ENCODE measurements around the gene PNMT.

DNA sequence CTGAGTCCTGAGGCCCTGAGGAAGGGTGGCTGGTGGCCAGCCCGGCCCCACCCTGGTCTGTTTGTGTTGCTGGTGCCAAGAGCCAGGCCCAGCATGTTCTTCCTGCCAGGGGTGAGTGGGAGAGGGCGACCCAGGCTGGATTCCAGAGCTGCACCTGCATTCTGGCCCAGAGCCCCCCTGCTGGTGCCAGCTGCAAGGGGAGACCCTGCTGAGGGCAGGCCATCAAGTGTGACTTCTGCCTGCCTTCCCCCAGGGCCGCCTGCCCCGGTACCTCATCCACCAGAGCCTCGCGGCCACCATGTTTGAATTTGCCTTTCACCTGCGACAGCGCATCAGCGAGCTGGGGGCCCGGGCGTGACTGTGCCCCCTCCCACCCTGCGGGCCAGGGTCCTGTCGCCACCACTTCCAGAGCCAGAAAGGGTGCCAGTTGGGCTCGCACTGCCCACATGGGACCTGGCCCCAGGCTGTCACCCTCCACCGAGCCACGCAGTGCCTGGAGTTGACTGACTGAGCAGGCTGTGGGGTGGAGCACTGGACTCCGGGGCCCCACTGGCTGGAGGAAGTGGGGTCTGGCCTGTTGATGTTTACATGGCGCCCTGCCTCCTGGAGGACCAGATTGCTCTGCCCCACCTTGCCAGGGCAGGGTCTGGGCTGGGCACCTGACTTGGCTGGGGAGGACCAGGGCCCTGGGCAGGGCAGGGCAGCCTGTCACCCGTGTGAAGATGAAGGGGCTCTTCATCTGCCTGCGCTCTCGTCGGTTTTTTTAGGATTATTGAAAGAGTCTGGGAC is 5.5 kb upstream of the PNMT start:
- TF ChIP-seq, protein P1, sequence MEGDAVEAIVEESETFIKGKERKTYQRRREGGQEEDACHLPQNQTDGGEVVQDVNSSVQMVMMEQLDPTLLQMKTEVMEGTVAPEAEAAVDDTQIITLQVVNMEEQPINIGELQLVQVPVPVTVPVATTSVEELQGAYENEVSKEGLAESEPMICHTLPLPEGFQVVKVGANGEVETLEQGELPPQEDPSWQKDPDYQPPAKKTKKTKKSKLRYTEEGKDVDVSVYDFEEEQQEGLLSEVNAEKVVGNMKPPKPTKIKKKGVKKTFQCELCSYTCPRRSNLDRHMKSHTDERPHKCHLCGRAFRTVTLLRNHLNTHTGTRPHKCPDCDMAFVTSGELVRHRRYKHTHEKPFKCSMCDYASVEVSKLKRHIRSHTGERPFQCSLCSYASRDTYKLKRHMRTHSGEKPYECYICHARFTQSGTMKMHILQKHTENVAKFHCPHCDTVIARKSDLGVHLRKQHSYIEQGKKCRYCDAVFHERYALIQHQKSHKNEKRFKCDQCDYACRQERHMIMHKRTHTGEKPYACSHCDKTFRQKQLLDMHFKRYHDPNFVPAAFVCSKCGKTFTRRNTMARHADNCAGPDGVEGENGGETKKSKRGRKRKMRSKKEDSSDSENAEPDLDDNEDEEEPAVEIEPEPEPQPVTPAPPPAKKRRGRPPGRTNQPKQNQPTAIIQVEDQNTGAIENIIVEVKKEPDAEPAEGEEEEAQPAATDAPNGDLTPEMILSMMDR (IDR thresholded peaks at IDR 0.05) = no peak
- no peak for TF ChIP-seq POLR2A (IDR thresholded peaks at IDR 0.05)
- no peak for TF ChIP-seq POLR2AphosphoS5 (IDR thresholded peaks at IDR 0.05)
